ENCODE measurements around the gene FBN3. TPM values are rescaled to one million over a fixed set of nuclear protein-coding genes. Genes with fewer than 3 reads are reported as not detected.
A peak's percentile ranks its signal among the peaks of the same experiment; 100 is the strongest.

Gene FBN3
- total RNA-seq, 2 donors from 2014 or later, result not detected

DNA sequence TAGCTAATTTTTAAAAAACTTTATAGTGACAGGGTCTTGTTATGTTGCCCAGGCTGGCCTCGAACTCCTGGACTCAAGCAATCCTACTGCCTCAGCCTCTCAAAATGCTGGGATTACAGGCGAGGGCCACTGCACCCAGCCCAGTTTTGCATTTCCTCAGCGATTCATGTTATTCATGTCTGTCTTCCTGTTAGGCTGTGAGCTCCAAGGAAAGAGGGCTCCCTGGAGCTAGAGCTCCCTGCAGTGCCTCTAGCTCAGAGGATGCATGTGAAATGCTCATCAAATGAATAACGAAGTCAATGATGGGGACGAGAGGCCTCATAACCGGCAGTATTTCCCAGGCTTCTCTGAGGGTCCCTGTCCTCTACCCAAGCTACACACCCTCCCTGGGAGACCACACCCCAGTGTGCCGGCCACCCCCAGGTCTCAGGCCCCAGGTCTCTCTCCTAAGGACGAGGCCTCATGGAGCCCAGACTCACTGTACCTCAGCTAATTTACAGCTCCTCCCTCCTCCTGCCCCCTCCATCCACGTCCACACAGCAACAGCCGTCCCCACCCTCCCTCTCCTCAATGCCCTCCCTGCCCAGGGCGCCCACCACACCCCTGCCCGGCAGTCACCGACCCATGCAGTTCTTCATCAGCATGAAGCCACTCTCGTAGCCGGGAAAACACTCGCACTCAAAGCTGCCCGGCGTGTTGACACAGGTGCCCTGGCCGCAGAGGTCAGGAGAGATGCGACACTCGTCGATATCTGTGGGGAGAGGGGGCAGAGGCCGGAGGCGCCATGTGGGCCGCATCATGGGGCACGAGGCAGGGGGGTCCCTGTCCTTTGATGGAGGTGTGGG, 28.5 kb downstream of the FBN3 start:
- DNase-seq (ENCODE audit: low spot score), result no peak
- no peak overlapping the region for H3K27ac Mint-ChIP-seq
- H3K9me3 Mint-ChIP-seq, result no peaks in the 10 kb centered on the region
- H3K27me3 Mint-ChIP-seq, result no peaks in the 10 kb centered on the region
- peaks cover 0 to 2% of the 10 kb centered on the region in 2 donors for H3K4me1 Mint-ChIP-seq (ENCODE audit: low read depth in 2 of 2)
- no peaks in the 10 kb centered on the region for H3K36me3 Mint-ChIP-seq
- H3K4me3 Mint-ChIP-seq, result no peak overlapping the region
- no peak for ATAC-seq

DNA sequence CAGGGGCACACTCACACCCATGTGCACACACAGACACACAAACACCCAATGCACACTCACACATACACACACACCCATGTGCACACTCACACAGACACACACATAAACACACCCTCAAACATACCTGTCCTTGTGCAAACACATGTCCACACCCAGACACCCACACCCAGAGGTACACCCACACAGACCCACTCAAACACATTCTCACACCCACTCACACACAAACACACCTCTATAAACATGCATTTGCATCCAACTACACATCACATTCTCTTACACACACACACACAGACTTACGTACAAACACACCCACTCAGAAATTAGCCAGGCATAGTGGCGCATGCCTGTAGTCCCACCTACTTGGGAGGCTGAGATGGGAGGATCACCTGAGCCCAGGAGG, 31.4 kb downstream of the FBN3 start:
- DNase-seq (ENCODE audit: low spot score), result peak; percentile 2
- H3K36me3 Mint-ChIP-seq, result no peaks in the 10 kb centered on the region
- no peak overlapping the region for H3K4me3 Mint-ChIP-seq
- ATAC-seq, result no peak
- H3K27ac Mint-ChIP-seq, result no peak overlapping the region
- H3K9me3 Mint-ChIP-seq, result no peaks in the 10 kb centered on the region
- H3K27me3 Mint-ChIP-seq, result no peaks in the 10 kb centered on the region
- H3K4me1 Mint-ChIP-seq (ENCODE audit: low read depth in 2 of 2), result no peaks in the 10 kb centered on the region

- Mint-ChIP-seq H3K36me3 (no peaks in the 10 kb centered on the region), H3K27me3 (no peaks in the 10 kb centered on the region), H3K9me3 (no peaks in the 10 kb centered on the region), H3K4me1 (ENCODE audit: low read depth in 2 of 2) (no peaks in the 10 kb centered on the region), H3K27ac (no peak overlapping the region), H3K4me3 (no peak overlapping the region)
- ATAC-seq (no peak), DNase-seq (ENCODE audit: low spot score) (no peak)
Observed at GRCh38 chr19:8116437-8117293, 32.7 kb downstream of the FBN3 start.

DNA sequence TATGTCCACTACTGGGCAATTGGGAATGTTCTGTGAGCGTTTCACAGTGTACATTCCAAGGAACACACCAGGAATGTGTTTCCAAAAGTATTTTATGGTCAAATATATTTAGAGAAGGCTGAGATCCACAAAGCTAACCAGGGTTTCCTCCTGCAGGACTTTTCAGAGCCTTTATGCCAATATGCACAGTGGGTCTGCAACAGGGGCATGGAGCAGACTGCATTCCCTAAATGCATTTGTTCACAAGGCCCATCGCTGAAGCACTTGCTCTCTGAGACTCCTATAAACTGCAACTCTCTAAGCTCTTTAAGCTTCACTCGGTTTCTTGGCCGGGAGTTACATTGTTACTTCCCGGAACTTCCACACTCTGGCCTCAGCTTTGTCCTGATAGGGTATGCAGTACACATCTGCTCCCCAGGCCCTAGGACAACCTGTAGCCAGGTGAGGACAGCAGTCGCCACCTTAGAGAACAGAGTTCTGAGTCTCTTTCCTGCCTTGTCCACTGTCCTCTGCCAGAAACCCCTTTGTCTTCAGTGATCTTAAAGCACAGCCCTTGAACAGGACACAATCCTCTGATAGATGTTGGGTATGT, 33.5 kb downstream of the FBN3 start:
- H3K4me3 Mint-ChIP-seq, result no peak overlapping the region
- H3K4me1 Mint-ChIP-seq (ENCODE audit: low read depth in 2 of 2), result no peaks in the 10 kb centered on the region
- H3K27me3 Mint-ChIP-seq, result no peaks in the 10 kb centered on the region
- DNase-seq (ENCODE audit: low spot score) (no peak), ATAC-seq (no peak)
- no peaks in the 10 kb centered on the region for H3K9me3 Mint-ChIP-seq
- H3K36me3 Mint-ChIP-seq, result no peaks in the 10 kb centered on the region
- no peak overlapping the region for H3K27ac Mint-ChIP-seq

- no peak overlapping the region for H3K4me3 Mint-ChIP-seq
- H3K36me3 Mint-ChIP-seq, result no peaks in the 10 kb centered on the region
- no peaks in the 10 kb centered on the region for H3K9me3 Mint-ChIP-seq
- H3K27me3 Mint-ChIP-seq, result no peaks in the 10 kb centered on the region
- H3K4me1 Mint-ChIP-seq (ENCODE audit: low read depth in 2 of 2), result no peaks in the 10 kb centered on the region
- no peak overlapping the region for H3K27ac Mint-ChIP-seq
- DNase-seq (ENCODE audit: low spot score) (no peak), ATAC-seq (no peak)
Observed at GRCh38 chr19:8113017-8113416, 36.4 kb downstream of the FBN3 start.

GRCh38 chr19:8111376-8111775, 38.0 kb downstream of the FBN3 start:
- DNase-seq (ENCODE audit: low spot score) (peak; percentile 38), ATAC-seq (no peak)
- Mint-ChIP-seq H3K4me3 (no peak overlapping the region), H3K36me3 (no peaks in the 10 kb centered on the region), H3K9me3 (no peaks in the 10 kb centered on the region), H3K4me1 (ENCODE audit: low read depth in 2 of 2) (no peaks in the 10 kb centered on the region), H3K27ac (no peak overlapping the region), H3K27me3 (no peaks in the 10 kb centered on the region)

- Mint-ChIP-seq H3K27me3 (no peaks in the 10 kb centered on the region), H3K4me3 (no peak overlapping the region), H3K36me3 (no peaks in the 10 kb centered on the region)
Observed at GRCh38 chr19:8110931-8111330, 38.5 kb downstream of the FBN3 start.

GRCh38 chr19:8109890-8110662, 39.3 kb downstream of the FBN3 start:
- DNase-seq (ENCODE audit: low spot score), result no peak
- H3K4me1 Mint-ChIP-seq (ENCODE audit: low read depth in 2 of 2), result no peaks in the 10 kb centered on the region
- ATAC-seq, result no peak
- H3K4me3 Mint-ChIP-seq, result no peak overlapping the region
- H3K27ac Mint-ChIP-seq, result no peak overlapping the region
- no peaks in the 10 kb centered on the region for H3K9me3 Mint-ChIP-seq
- peaks cover under 1 to 4% of the 10 kb centered on the region in 2 donors for H3K27me3 Mint-ChIP-seq
- H3K36me3 Mint-ChIP-seq, result no peaks in the 10 kb centered on the region

More at GRCh38 chr19:8110931-8111330, 38.5 kb downstream of the FBN3 start:
- DNase-seq (ENCODE audit: low spot score), result peak; percentile 58
- Mint-ChIP-seq H3K27ac (no peak overlapping the region), H3K4me1 (ENCODE audit: low read depth in 2 of 2) (no peaks in the 10 kb centered on the region), H3K9me3 (no peaks in the 10 kb centered on the region)
- ATAC-seq, result no peak

GRCh38 chr19:8109455-8109854, 39.9 kb downstream of the FBN3 start:
- DNase-seq (ENCODE audit: low spot score) (peak; percentile 18), ATAC-seq (no peak)
- Mint-ChIP-seq H3K9me3 (no peaks in the 10 kb centered on the region), H3K36me3 (no peaks in the 10 kb centered on the region), H3K27ac (no peak overlapping the region), H3K27me3 (peaks cover 4 to 7% of the 10 kb centered on the region in 2 donors), H3K4me3 (no peak overlapping the region), H3K4me1 (ENCODE audit: low read depth in 2 of 2) (no peaks in the 10 kb centered on the region)

- Mint-ChIP-seq H3K36me3 (no peaks in the 10 kb centered on the region), H3K4me3 (no peak overlapping the region), H3K4me1 (ENCODE audit: low read depth in 2 of 2) (no peaks in the 10 kb centered on the region), H3K9me3 (no peaks in the 10 kb centered on the region), H3K27ac (no peak overlapping the region), H3K27me3 (peaks cover 4 to 7% of the 10 kb centered on the region in 2 donors)
- DNase-seq (ENCODE audit: low spot score), result peak; percentile 44
- ATAC-seq, result no peak
Observed at GRCh38 chr19:8108560-8109445, 40.6 kb downstream of the FBN3 start.

DNA sequence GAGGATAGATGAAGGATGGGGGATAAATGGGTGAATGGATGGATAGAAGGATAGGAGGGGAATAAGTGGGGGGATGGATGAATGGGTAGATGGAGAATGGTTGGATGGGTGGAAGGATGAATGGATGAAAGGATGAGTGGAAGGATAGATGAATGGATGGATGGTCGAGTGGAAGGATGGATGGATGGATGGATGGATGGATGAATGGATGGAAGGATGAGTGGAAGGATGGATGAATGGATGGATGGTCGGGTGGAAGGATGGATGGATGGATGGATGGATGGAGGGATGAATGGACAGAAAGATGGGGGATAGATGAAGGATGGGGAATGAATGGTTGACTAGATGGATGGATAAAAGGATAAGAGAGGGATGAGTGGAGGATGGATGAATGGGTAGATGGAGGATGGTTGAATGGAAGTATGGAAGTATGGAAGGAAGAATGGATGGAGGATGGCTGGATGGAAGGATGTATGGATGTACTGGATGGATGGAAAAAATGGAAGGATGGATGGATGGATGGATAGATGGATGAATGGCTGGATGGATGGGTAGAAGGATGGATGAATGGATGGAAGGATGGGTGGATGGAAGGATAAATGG, 42.0 kb downstream of the FBN3 start:
- H3K9me3 Mint-ChIP-seq, result no peaks in the 10 kb centered on the region
- H3K27me3 Mint-ChIP-seq, result peaks cover 4 to 7% of the 10 kb centered on the region in 2 donors
- H3K4me3 Mint-ChIP-seq, result no peak overlapping the region
- H3K27ac Mint-ChIP-seq, result no peak overlapping the region
- no peak for DNase-seq (ENCODE audit: low spot score)
- ATAC-seq, result no peak
- no peaks in the 10 kb centered on the region for H3K36me3 Mint-ChIP-seq
- no peaks in the 10 kb centered on the region for H3K4me1 Mint-ChIP-seq (ENCODE audit: low read depth in 2 of 2)

GRCh38 chr19:8105471-8105870, 43.9 kb downstream of the FBN3 start:
- DNase-seq (ENCODE audit: low spot score), result no peak
- Mint-ChIP-seq H3K9me3 (no peaks in the 10 kb centered on the region), H3K4me3 (no peak overlapping the region), H3K4me1 (ENCODE audit: low read depth in 2 of 2) (no peaks in the 10 kb centered on the region), H3K27ac (no peak overlapping the region), H3K27me3 (peaks cover 6 to 13% of the 10 kb centered on the region in 2 donors), H3K36me3 (no peaks in the 10 kb centered on the region)
- no peak for ATAC-seq
